ENCODE results near the gene MTNR1A.

DNA sequence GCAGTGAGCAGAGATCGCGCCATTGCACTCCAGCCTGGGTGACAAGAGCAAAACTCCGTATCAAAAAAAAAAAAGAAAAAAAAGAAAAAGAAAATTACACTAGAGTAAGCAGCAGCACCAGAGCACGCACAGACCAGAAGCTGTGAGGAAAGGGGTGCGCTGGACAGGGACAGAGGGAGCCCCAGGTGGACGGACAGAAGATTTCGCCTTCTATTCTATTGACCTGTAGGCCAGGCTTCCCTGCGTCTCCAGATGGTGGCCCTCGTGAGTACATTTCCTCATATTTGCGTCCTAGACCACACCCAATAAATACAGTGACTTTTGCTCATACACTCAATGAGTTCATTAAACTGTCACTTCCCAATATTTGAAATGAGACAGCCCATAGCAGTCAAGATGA, 19.1 kb downstream of the MTNR1A start:
- TF ChIP-seq, protein P1, sequence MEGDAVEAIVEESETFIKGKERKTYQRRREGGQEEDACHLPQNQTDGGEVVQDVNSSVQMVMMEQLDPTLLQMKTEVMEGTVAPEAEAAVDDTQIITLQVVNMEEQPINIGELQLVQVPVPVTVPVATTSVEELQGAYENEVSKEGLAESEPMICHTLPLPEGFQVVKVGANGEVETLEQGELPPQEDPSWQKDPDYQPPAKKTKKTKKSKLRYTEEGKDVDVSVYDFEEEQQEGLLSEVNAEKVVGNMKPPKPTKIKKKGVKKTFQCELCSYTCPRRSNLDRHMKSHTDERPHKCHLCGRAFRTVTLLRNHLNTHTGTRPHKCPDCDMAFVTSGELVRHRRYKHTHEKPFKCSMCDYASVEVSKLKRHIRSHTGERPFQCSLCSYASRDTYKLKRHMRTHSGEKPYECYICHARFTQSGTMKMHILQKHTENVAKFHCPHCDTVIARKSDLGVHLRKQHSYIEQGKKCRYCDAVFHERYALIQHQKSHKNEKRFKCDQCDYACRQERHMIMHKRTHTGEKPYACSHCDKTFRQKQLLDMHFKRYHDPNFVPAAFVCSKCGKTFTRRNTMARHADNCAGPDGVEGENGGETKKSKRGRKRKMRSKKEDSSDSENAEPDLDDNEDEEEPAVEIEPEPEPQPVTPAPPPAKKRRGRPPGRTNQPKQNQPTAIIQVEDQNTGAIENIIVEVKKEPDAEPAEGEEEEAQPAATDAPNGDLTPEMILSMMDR (IDR thresholded peaks at IDR 0.05; ENCODE audit: low read depth, low read length, missing input control) = no peak
- TF ChIP-seq, protein P2, sequence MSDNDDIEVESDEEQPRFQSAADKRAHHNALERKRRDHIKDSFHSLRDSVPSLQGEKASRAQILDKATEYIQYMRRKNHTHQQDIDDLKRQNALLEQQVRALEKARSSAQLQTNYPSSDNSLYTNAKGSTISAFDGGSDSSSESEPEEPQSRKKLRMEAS (IDR thresholded peaks at IDR 0.05) = no peak
- TF ChIP-seq GABPA (IDR thresholded peaks at IDR 0.05 in 1 of 2, conservative IDR thresholded peaks at IDR 0.05 in 1 of 2) = no peak
- no peak for TF ChIP-seq RXRA (IDR thresholded peaks at IDR 0.05)

Data from liver (tissue), 3 donors.